ENCODE data around the gene MAPK11. TPM values are rescaled to one million over a fixed set of nuclear protein-coding genes. Genes with fewer than 3 reads are reported as not detected.

The MAPK11 gene
- total RNA-seq, 1 donor from 2014 or later = 131 TPM

DNA sequence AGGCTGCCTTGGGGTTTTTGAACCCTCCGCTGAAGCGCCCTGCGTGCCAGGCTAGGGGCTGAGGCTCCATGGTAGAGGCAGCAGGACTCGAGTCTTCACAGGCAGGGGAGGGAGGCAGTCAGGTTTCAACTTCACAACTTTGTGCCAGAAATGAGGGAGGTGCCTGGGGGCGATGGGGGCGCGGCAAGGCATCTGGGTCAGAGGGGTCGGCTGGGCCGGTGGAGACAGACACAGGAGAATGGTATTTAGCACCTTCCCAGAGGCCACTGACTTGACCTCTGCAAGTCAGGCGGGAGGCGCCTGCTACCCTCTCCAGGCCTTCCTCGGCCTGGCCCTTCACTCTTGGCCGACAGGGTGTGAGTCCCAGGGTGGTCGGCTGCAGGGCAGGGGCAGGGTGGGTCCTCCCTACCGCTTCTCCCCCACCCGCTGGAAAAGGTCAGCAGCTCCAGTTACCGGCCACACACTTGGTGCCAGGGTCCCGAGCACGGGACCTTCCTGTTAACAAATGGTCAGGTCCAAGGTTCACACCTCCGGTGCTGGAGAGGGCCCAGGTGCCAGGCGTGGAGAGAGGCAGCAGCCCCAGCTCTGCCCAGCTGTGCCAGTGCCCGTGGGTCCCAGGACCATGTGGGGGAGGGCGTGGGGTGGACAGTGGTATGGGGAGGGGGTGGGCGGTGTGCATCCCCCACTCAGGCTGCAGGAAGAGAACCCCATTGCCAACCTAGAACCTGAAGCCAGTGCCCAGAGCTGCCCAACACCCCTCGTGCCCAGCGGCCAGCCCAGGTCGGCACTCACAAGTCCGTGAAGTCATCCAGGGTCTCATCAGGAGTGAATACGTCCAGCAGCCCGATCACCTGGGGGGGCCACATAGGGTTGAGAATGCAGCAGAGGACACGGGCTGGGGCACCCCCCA, 12.5 kb downstream of the MAPK11 start:
- H3K4me1 Mint-ChIP-seq (ENCODE audit: low read depth, unreplicated experiment) = no peaks in the 10 kb centered on the region
- peaks cover 2% of the 10 kb centered on the region for H3K9me3 Mint-ChIP-seq (ENCODE audit: unreplicated experiment)
- peaks cover 12% of the 10 kb centered on the region for H3K27me3 Mint-ChIP-seq (ENCODE audit: unreplicated experiment)
- no peaks in the 10 kb centered on the region for H3K36me3 Mint-ChIP-seq (ENCODE audit: unreplicated experiment)
- TF ChIP-seq, protein P1, sequence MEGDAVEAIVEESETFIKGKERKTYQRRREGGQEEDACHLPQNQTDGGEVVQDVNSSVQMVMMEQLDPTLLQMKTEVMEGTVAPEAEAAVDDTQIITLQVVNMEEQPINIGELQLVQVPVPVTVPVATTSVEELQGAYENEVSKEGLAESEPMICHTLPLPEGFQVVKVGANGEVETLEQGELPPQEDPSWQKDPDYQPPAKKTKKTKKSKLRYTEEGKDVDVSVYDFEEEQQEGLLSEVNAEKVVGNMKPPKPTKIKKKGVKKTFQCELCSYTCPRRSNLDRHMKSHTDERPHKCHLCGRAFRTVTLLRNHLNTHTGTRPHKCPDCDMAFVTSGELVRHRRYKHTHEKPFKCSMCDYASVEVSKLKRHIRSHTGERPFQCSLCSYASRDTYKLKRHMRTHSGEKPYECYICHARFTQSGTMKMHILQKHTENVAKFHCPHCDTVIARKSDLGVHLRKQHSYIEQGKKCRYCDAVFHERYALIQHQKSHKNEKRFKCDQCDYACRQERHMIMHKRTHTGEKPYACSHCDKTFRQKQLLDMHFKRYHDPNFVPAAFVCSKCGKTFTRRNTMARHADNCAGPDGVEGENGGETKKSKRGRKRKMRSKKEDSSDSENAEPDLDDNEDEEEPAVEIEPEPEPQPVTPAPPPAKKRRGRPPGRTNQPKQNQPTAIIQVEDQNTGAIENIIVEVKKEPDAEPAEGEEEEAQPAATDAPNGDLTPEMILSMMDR (IDR thresholded peaks at IDR 0.05; ENCODE audit: partially characterized antibody, unreplicated experiment) = no peak
- no peak overlapping the region for H3K4me3 Mint-ChIP-seq (ENCODE audit: unreplicated experiment)
- no peak for DNase-seq
- no peak overlapping the region for H3K27ac Mint-ChIP-seq (ENCODE audit: unreplicated experiment)

DNA sequence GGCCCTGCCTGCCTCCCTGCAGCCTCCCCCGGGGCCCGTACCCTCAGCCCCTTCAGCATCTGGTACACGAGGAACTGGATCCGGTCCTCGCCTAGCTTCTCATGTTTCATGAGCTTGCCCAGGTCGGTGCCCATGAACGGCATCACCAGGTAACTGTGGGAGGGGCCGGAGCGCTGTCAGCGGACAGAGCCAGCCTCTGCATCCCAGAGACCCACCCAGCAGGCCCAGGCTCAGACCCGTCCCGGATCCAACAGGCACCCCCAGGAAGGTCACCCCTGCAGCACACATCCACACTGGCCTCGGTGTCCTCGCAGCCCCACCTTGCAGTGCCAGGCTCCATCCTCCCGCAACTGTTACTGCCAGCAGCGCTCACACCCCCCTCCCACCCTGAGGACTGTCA, 13.1 kb downstream of the MAPK11 start:
- peaks cover 2% of the 10 kb centered on the region for H3K9me3 Mint-ChIP-seq (ENCODE audit: unreplicated experiment)
- H3K4me3 Mint-ChIP-seq (ENCODE audit: unreplicated experiment) = no peak overlapping the region
- H3K27ac Mint-ChIP-seq (ENCODE audit: unreplicated experiment) = no peak overlapping the region
- H3K4me1 Mint-ChIP-seq (ENCODE audit: low read depth, unreplicated experiment) = no peaks in the 10 kb centered on the region
- H3K27me3 Mint-ChIP-seq (ENCODE audit: unreplicated experiment) = peaks cover 9% of the 10 kb centered on the region
- no peaks in the 10 kb centered on the region for H3K36me3 Mint-ChIP-seq (ENCODE audit: unreplicated experiment)
- TF ChIP-seq, protein P1 (IDR thresholded peaks at IDR 0.05; ENCODE audit: partially characterized antibody, unreplicated experiment) = no peak
- no peak for DNase-seq

DNA sequence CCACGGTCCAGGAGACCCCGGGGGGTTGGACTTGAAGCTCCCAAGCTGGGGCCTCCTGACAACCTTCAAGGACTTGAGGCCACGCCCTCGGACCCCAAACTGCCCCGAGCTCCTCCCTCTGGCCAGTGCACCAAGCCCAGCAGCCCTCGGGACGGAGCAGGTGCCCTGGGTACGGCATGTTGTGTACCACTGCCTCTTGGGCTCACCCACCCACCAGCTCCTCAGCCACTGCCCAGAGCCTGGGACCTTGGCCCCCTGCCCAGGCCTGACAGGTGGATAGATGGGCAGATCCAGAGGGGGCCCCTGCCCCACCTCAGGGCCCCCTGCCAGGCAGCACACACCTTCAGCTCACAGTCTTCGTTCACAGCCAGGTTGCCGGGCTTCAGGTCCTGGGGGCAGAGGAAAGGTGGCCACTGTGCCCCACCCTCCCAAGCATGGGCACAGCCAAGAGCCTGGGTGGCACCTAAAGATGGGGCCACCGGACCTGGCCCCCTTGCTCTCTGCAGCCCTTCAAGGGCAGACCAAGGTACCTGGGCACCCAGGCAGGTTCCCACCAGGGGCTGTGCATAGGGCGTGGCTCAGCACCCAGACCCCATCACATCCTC, 13.8 kb downstream of the MAPK11 start:
- no peak overlapping the region for H3K4me3 Mint-ChIP-seq (ENCODE audit: unreplicated experiment)
- H3K9me3 Mint-ChIP-seq (ENCODE audit: unreplicated experiment) = peaks cover 2% of the 10 kb centered on the region
- no peaks in the 10 kb centered on the region for H3K36me3 Mint-ChIP-seq (ENCODE audit: unreplicated experiment)
- peaks cover 8% of the 10 kb centered on the region for H3K27me3 Mint-ChIP-seq (ENCODE audit: unreplicated experiment)
- TF ChIP-seq, protein P1 (IDR thresholded peaks at IDR 0.05; ENCODE audit: partially characterized antibody, unreplicated experiment) = no peak
- no peak for DNase-seq
- no peak overlapping the region for H3K27ac Mint-ChIP-seq (ENCODE audit: unreplicated experiment)
- no peaks in the 10 kb centered on the region for H3K4me1 Mint-ChIP-seq (ENCODE audit: low read depth, unreplicated experiment)

DNA sequence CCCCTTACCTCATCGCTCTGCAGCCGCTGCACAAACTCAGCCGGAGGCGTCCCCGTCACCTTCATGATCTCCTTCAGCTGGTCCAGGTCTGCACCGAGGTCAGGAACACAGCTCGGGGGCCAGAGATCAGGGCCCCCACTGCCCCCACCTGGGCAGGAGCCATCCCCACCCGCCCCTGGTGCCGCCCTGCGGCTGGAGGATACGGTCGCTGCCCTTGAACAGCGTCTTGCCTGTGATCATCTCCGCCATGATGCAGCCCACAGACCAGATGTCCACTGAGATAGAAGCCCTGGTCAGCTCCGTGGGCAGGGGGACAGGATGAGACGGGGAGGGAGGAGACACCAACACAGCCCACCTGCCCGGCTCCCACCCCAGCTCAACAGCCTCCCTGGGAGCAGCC, 14.6 kb downstream of the MAPK11 start:
- no peak for DNase-seq
- H3K9me3 Mint-ChIP-seq (ENCODE audit: unreplicated experiment) = peaks cover 2% of the 10 kb centered on the region
- H3K27me3 Mint-ChIP-seq (ENCODE audit: unreplicated experiment) = peaks cover 8% of the 10 kb centered on the region
- H3K4me1 Mint-ChIP-seq (ENCODE audit: low read depth, unreplicated experiment) = no peaks in the 10 kb centered on the region
- TF ChIP-seq, protein P1 (IDR thresholded peaks at IDR 0.05; ENCODE audit: partially characterized antibody, unreplicated experiment) = no peak
- no peak overlapping the region for H3K27ac Mint-ChIP-seq (ENCODE audit: unreplicated experiment)
- H3K36me3 Mint-ChIP-seq (ENCODE audit: unreplicated experiment) = no peaks in the 10 kb centered on the region
- H3K4me3 Mint-ChIP-seq (ENCODE audit: unreplicated experiment) = no peak overlapping the region

DNA sequence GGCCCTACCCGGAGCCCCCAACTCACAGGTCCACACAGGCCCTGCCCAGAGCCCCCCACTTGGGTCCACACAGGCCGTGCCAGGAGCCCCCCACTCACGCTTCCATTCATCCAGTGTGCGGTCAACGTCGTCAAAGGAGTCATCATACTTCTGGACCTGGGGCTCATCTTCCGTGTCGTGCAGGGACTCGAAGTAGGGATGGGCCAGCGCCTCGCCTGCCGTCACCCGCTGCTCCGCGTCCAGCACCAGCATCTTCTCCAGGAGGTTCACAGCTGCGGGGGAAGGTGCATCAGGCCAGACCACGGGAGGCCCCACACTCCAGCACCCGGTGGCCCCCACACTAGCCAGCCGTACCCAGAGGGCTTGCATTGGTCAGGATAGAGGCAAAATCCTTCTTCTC, 15.1 kb downstream of the MAPK11 start:
- Mint-ChIP-seq H3K4me3 (ENCODE audit: unreplicated experiment) (no peak overlapping the region), H3K27me3 (ENCODE audit: unreplicated experiment) (peaks cover 10% of the 10 kb centered on the region), H3K27ac (ENCODE audit: unreplicated experiment) (no peak overlapping the region), H3K36me3 (ENCODE audit: unreplicated experiment) (no peaks in the 10 kb centered on the region), H3K4me1 (ENCODE audit: low read depth, unreplicated experiment) (no peaks in the 10 kb centered on the region), H3K9me3 (ENCODE audit: unreplicated experiment) (peaks cover 4% of the 10 kb centered on the region)
- TF ChIP-seq, protein P1 (IDR thresholded peaks at IDR 0.05; ENCODE audit: partially characterized antibody, unreplicated experiment) = no peak
- DNase-seq = no peak

Data from glutamatergic neuron (in vitro differentiated cells).